ENCODE results near the gene PATJ. TPM values are rescaled to one million over a fixed set of nuclear protein-coding genes. Genes with fewer than 3 reads are reported as not detected.

Gene PATJ
- polyA plus RNA-seq, 1 donor (not counting 4 experiments of a cell fraction or from before 2014, with no cell fraction given) = 28.1 TPM

GRCh38 chr1:61869691-61870109 is 127.4 kb downstream of the PATJ start:
- Histone ChIP-seq H3K4me3 (ENCODE audit: control insufficient read depth in 2 of 3, extremely low read depth in 1 of 3, insufficient read depth in 2 of 3, low read depth in 1 of 3, low read length in 3 of 3) (no peak overlapping the region), H3K79me2 (ENCODE audit: control insufficient read depth, insufficient read depth, low read length) (no peaks in the 10 kb centered on the region), H3K9ac (ENCODE audit: control insufficient read depth, extremely low read depth, insufficient read depth, low read length) (no peak overlapping the region), H4K20me1 (ENCODE audit: control insufficient read depth, extremely low read depth, insufficient read depth, low read length) (no peaks in the 10 kb centered on the region), H3K36me3 (ENCODE audit: control insufficient read depth in 2 of 2, extremely low read depth in 1 of 2, insufficient read depth in 2 of 2, low read length in 2 of 2) (peaks cover 2 to 9% of the 10 kb centered on the region in 2 experiments), H2AFZ (ENCODE audit: control insufficient read depth, low read length) (no peak overlapping the region), H3K4me1 (ENCODE audit: control insufficient read depth, extremely low read depth, insufficient read depth, low read length) (peaks cover 5% of the 10 kb centered on the region), H3K27me3 (ENCODE audit: control insufficient read depth, extremely low read depth, insufficient read depth, low read length) (no peaks in the 10 kb centered on the region), H3K4me2 (ENCODE audit: control insufficient read depth, extremely low read depth, insufficient read depth, low read depth, low read length) (no peak overlapping the region), H3K27ac (ENCODE audit: control insufficient read depth, insufficient read depth, low read length) (no peak overlapping the region), H3K9me1 (ENCODE audit: control insufficient read depth, extremely low read depth, insufficient read depth, low read length) (no peaks in the 10 kb centered on the region), H3K9me3 (ENCODE audit: control insufficient read depth, low read depth, low read length) (no peaks in the 10 kb centered on the region)
- TF ChIP-seq EZH2 (IDR thresholded peaks at IDR 0.05; ENCODE audit: low read length) = no peak
- TF ChIP-seq CTCF (optimal IDR thresholded peaks at IDR 0.05 in 1 of 3, IDR thresholded peaks at IDR 0.05 in 1 of 3, conservative IDR thresholded peaks at IDR 0.05 in 1 of 3; ENCODE audit: extremely low read depth in 1 of 3, insufficient read depth in 2 of 3, low read length in 3 of 3) = no peak
- FAIRE-seq (no peak), DNase-seq (ENCODE audit: low read depth, low spot score) (no peak)
- dilution Hi-C loops (cut with MboI; ENCODE audit: extremely low pct_ligation_motif_present, low sequenced_read_pairs) = no loop called here

DNA sequence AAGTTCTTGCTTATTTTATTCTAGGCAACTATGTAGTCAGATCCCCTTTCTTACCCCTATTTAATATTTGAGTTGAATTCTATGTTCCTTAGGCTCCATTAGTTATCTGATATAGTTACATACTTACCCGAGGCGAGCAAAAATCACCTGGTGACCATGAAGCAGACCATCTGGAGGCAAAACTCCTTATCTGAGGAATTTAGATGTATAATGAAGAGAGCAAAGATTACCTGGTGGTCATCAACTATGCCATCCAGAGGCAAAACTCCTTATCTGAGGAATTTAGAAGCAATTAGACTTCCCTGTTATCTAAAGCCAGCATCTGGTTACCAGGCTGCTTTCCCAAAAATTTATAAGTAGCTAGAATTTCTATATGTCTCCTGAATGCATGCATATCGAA is 129.9 kb downstream of the PATJ start:
- no peaks in the 10 kb centered on the region for H3K9me1 ChIP-seq (ENCODE audit: control insufficient read depth, extremely low read depth, insufficient read depth, low read length)
- DNase-seq (ENCODE audit: low read depth, low spot score) (no peak), FAIRE-seq (no peak)
- no peaks in the 10 kb centered on the region for H3K27me3 ChIP-seq (ENCODE audit: control insufficient read depth, extremely low read depth, insufficient read depth, low read length)
- H4K20me1 ChIP-seq (ENCODE audit: control insufficient read depth, extremely low read depth, insufficient read depth, low read length) = no peaks in the 10 kb centered on the region
- H3K79me2 ChIP-seq (ENCODE audit: control insufficient read depth, insufficient read depth, low read length) = no peaks in the 10 kb centered on the region
- H3K9ac ChIP-seq (ENCODE audit: control insufficient read depth, extremely low read depth, insufficient read depth, low read length) = no peak overlapping the region
- H3K36me3 ChIP-seq (ENCODE audit: control insufficient read depth in 2 of 2, extremely low read depth in 1 of 2, insufficient read depth in 2 of 2, low read length in 2 of 2) = peaks cover 6 to 7% of the 10 kb centered on the region in 2 experiments
- no peaks in the 10 kb centered on the region for H3K9me3 ChIP-seq (ENCODE audit: control insufficient read depth, low read depth, low read length)
- H3K27ac ChIP-seq (ENCODE audit: control insufficient read depth, insufficient read depth, low read length) = no peak overlapping the region
- no peak overlapping the region for H3K4me3 ChIP-seq (ENCODE audit: control insufficient read depth in 2 of 3, extremely low read depth in 1 of 3, insufficient read depth in 2 of 3, low read depth in 1 of 3, low read length in 3 of 3)
- peaks cover 5% of the 10 kb centered on the region for H3K4me1 ChIP-seq (ENCODE audit: control insufficient read depth, extremely low read depth, insufficient read depth, low read length)
- TF ChIP-seq EZH2 (IDR thresholded peaks at IDR 0.05; ENCODE audit: low read length) = no peak
- no peak for TF ChIP-seq CTCF (optimal IDR thresholded peaks at IDR 0.05 in 1 of 3, IDR thresholded peaks at IDR 0.05 in 1 of 3, conservative IDR thresholded peaks at IDR 0.05 in 1 of 3; ENCODE audit: extremely low read depth in 1 of 3, insufficient read depth in 2 of 3, low read length in 3 of 3)
- H2AFZ ChIP-seq (ENCODE audit: control insufficient read depth, low read length) = no peak overlapping the region
- no peak overlapping the region for H3K4me2 ChIP-seq (ENCODE audit: control insufficient read depth, extremely low read depth, insufficient read depth, low read depth, low read length)
- dilution Hi-C loops (cut with MboI; ENCODE audit: extremely low pct_ligation_motif_present, low sequenced_read_pairs) = no loop called here

Data from keratinocyte (primary cell).